ENCODE data around the gene C1orf122. TPM values are rescaled to one million over a fixed set of nuclear protein-coding genes. Genes with fewer than 3 reads are reported as not detected.

The C1orf122 gene
- polyA plus RNA-seq, 1 of the 3 experiments (the other 2 are of a cell fraction): 75.3 TPM

- peaks cover 41 to 55% of the 10 kb centered on the region in 2 experiments for H3K36me3 ChIP-seq (replicated peaks in 1 of 2; ENCODE audit: control insufficient read depth in 1 of 2, insufficient read depth in 2 of 2, low read length in 1 of 2)
- POLR2A ChIA-PET: no interaction called here
- 100% methylated on average over 1 of the region's 1 CpG for WGBS (ENCODE audit: low lambda C conversion rate)
- no peak overlapping the region for H3K27ac ChIP-seq (ENCODE audit: low read depth in 2 of 2, low read length in 1 of 2)
- H3K9ac ChIP-seq: no peak overlapping the region
- H3K9me3 ChIP-seq: no peaks in the 10 kb centered on the region
- H3F3A ChIP-seq (replicated peaks; ENCODE audit: insufficient read depth): no peaks in the 10 kb centered on the region
- TF ChIP-seq TCF12 (IDR thresholded peaks at IDR 0.05) (no peak), RXRA (IDR thresholded peaks at IDR 0.05; ENCODE audit: borderline replicate concordance, low read depth) (no peak), SIN3A (IDR thresholded peaks at IDR 0.05; ENCODE audit: borderline replicate concordance, low read depth, low read length) (no peak), IRF3 (IDR thresholded peaks at IDR 0.05; ENCODE audit: low read depth, low read length) (no peak), NFIC (IDR thresholded peaks at IDR 0.05; ENCODE audit: borderline replicate concordance) (no peak), RFX5 (IDR thresholded peaks at IDR 0.05; ENCODE audit: low read length) (no peak), JUND (IDR thresholded peaks at IDR 0.05) (no peak), RAD21 (IDR thresholded peaks at IDR 0.05; ENCODE audit: low read length) (no peak), TEAD4 (IDR thresholded peaks at IDR 0.05; ENCODE audit: borderline replicate concordance, insufficient read depth) (no peak), FOXM1 (IDR thresholded peaks at IDR 0.05; ENCODE audit: low read depth) (no peak), ZBTB33 (IDR thresholded peaks at IDR 0.05; ENCODE audit: borderline replicate concordance, low read depth) (no peak), YY1 (IDR thresholded peaks at IDR 0.05; ENCODE audit: low read depth) (no peak), POLR2AphosphoS5 (IDR thresholded peaks at IDR 0.05; ENCODE audit: low read depth, low read length) (no peak), GATA2 (CRISPR knock-in tag; IDR thresholded peaks at IDR 0.05) (no peak), FOSL2 (IDR thresholded peaks at IDR 0.05; ENCODE audit: borderline replicate concordance, low read depth) (no peak), PBX3 (IDR thresholded peaks at IDR 0.05) (no peak), CHD2 (IDR thresholded peaks at IDR 0.05; ENCODE audit: low read length, partially characterized antibody) (no peak), TAF1 (IDR thresholded peaks at IDR 0.05; ENCODE audit: borderline replicate concordance, low read depth, low read length) (no peak)
- H4K20me1 ChIP-seq (ENCODE audit: insufficient read depth): peaks cover 6% of the 10 kb centered on the region; the same call in 1 of the 2 replicates
- peaks cover 38% of the 10 kb centered on the region for H3K79me2 ChIP-seq (ENCODE audit: insufficient read depth)
- no peak for DNase-seq
- H3K9me2 ChIP-seq: no peaks in the 10 kb centered on the region
- H3K4me2 ChIP-seq: no peak overlapping the region
- no peak overlapping the region for H2AFZ ChIP-seq (ENCODE audit: low read depth)
- H3K27me3 ChIP-seq (ENCODE audit: insufficient read depth): no peaks in the 10 kb centered on the region
- H3K4me3 ChIP-seq (ENCODE audit: low read depth in 2 of 2, low read length in 1 of 2): no peak overlapping the region
- CTCF ChIA-PET: interaction anchor here (0.7 to 1.4 kb wide), 5 partner anchors 9 to 20 kb away, joined by 3 to 5 read pairs (median 3); partner anchors contain the start of gene MTF1
- H3K4me1 ChIP-seq (ENCODE audit: control insufficient read depth in 1 of 2, insufficient read depth in 2 of 2, low read depth in 1 of 2, low read length in 1 of 2): no peaks in the 10 kb centered on the region
Observed at GRCh38 chr1:37840711-37841110, 33.1 kb downstream of the C1orf122 start.
